ENCODE results near the gene TECPR1.

GRCh38 chr7:98242342-98242741, 9.7 kb downstream of the TECPR1 start:
- TF ChIP-seq, protein P1, sequence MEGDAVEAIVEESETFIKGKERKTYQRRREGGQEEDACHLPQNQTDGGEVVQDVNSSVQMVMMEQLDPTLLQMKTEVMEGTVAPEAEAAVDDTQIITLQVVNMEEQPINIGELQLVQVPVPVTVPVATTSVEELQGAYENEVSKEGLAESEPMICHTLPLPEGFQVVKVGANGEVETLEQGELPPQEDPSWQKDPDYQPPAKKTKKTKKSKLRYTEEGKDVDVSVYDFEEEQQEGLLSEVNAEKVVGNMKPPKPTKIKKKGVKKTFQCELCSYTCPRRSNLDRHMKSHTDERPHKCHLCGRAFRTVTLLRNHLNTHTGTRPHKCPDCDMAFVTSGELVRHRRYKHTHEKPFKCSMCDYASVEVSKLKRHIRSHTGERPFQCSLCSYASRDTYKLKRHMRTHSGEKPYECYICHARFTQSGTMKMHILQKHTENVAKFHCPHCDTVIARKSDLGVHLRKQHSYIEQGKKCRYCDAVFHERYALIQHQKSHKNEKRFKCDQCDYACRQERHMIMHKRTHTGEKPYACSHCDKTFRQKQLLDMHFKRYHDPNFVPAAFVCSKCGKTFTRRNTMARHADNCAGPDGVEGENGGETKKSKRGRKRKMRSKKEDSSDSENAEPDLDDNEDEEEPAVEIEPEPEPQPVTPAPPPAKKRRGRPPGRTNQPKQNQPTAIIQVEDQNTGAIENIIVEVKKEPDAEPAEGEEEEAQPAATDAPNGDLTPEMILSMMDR (conservative IDR thresholded peaks at IDR 0.05; ENCODE audit: low read length) = no peak
- no peak for TF ChIP-seq EZH2phosphoT487 (IDR thresholded peaks at IDR 0.05; ENCODE audit: borderline replicate concordance, low read depth, low read length)
